ENCODE results near the gene DYRK2. TPM values are rescaled to one million over a fixed set of nuclear protein-coding genes. Genes with fewer than 3 reads are reported as not detected.

Gene DYRK2
- total RNA-seq, 2 donors from 2014 or later: 22.5 to 35.3 TPM

DNA sequence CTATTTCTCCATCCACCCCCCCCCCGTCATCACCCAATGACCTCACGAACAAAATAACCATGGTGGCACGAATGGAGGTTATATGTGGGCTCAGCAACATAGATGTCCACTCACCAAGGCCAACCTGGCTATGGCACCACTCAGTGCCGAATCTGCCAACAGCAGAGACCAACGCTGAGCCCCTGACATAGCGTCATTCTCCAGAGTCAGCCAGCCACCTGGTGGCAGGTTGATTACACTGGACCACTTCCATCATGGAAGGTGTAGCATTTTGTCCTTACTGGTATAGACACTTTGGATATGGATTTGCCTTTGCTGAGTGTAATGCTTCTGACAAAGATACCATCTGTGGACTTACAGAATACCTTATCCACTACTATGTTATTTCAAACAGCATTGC, 24.2 kb upstream of the DYRK2 start:
- no peaks in the 10 kb centered on the region for H3K27me3 ChIP-seq (replicated peaks; ENCODE audit: insufficient read depth)
- TF ChIP-seq, protein P1, sequence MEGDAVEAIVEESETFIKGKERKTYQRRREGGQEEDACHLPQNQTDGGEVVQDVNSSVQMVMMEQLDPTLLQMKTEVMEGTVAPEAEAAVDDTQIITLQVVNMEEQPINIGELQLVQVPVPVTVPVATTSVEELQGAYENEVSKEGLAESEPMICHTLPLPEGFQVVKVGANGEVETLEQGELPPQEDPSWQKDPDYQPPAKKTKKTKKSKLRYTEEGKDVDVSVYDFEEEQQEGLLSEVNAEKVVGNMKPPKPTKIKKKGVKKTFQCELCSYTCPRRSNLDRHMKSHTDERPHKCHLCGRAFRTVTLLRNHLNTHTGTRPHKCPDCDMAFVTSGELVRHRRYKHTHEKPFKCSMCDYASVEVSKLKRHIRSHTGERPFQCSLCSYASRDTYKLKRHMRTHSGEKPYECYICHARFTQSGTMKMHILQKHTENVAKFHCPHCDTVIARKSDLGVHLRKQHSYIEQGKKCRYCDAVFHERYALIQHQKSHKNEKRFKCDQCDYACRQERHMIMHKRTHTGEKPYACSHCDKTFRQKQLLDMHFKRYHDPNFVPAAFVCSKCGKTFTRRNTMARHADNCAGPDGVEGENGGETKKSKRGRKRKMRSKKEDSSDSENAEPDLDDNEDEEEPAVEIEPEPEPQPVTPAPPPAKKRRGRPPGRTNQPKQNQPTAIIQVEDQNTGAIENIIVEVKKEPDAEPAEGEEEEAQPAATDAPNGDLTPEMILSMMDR (IDR thresholded peaks at IDR 0.05): no peak
- H3K27ac ChIP-seq: no peak overlapping the region
- no peaks in the 10 kb centered on the region for H3K9me3 ChIP-seq
- ATAC-seq (ENCODE audit: insufficient number of reproducible peaks, low FRiP score, low read depth) (no peak), DNase-seq (ENCODE audit: low spot score) (no peak)
- H3K36me3 ChIP-seq: no peaks in the 10 kb centered on the region
- no peaks in the 10 kb centered on the region for H3K4me1 ChIP-seq (ENCODE audit: control insufficient read depth in 1 of 2, low read depth in 2 of 2)
- no peak overlapping the region for H3K4me3 ChIP-seq

GRCh38 chr12:67625004-67625403, 23.5 kb upstream of the DYRK2 start:
- Histone ChIP-seq H3K27ac (no peak overlapping the region), H3K36me3 (no peaks in the 10 kb centered on the region), H3K4me1 (ENCODE audit: control insufficient read depth in 1 of 2, low read depth in 2 of 2) (no peaks in the 10 kb centered on the region), H3K27me3 (replicated peaks; ENCODE audit: insufficient read depth) (no peaks in the 10 kb centered on the region), H3K9me3 (no peaks in the 10 kb centered on the region), H3K4me3 (no peak overlapping the region)
- ATAC-seq (ENCODE audit: insufficient number of reproducible peaks, low FRiP score, low read depth) (no peak), DNase-seq (ENCODE audit: low spot score) (no peak)
- TF ChIP-seq, protein P1 (IDR thresholded peaks at IDR 0.05): no peak

- Histone ChIP-seq H3K36me3 (no peaks in the 10 kb centered on the region), H3K9me3 (no peaks in the 10 kb centered on the region), H3K27ac (no peak overlapping the region), H3K27me3 (replicated peaks; ENCODE audit: insufficient read depth) (no peaks in the 10 kb centered on the region), H3K4me3 (no peak overlapping the region), H3K4me1 (ENCODE audit: control insufficient read depth in 1 of 2, low read depth in 2 of 2) (peaks cover 3 to 5% of the 10 kb centered on the region in 2 donors)
- TF ChIP-seq, protein P1 (IDR thresholded peaks at IDR 0.05): no peak
- no peak for ATAC-seq (ENCODE audit: insufficient number of reproducible peaks, low FRiP score, low read depth)
- no peak for DNase-seq (ENCODE audit: low spot score)
These were observed 22.4 kb upstream of the DYRK2 start for GRCh38 chr12:67626156-67626555.

DNA sequence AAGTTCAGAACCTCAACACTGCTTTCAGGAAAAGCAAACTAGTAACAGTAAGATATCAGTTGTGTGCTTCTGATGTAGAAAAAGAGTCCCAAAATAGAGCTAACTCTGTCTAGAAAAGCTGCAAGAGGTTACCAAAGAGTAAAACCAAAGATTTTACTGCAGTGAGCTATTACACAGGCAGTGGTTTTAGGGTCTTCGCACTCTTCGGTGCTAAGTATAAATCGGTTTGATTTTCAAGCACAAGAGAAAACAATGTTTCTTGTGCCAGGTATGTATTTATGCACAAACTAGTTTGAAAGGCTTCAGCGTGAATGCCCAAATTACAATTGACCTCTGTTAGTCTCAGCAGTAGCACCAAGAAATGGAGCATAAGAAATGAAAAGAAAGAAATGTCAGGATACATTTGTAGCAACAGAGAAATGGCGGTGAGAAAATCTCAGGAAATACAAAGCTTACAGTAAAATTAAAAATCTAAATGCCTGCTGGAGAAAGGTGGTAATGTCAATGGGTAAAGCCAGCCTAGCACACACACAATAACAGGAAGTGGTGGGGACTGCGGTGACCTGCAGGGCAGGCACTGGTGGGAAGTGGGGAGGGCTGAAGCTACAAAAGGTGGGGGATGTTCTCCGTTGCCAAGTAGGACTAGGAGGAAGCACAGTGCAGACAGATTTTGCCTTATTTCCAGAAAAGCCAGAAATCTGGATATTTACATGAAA, 18.0 kb upstream of the DYRK2 start:
- no peak for DNase-seq (ENCODE audit: low spot score)
- ATAC-seq (ENCODE audit: insufficient number of reproducible peaks, low FRiP score, low read depth): no peak
- TF ChIP-seq, protein P1 (IDR thresholded peaks at IDR 0.05): no peak
- Histone ChIP-seq H3K9me3 (no peaks in the 10 kb centered on the region), H3K27ac (no peak overlapping the region), H3K36me3 (no peaks in the 10 kb centered on the region), H3K4me3 (no peak overlapping the region), H3K27me3 (replicated peaks; ENCODE audit: insufficient read depth) (no peaks in the 10 kb centered on the region), H3K4me1 (ENCODE audit: control insufficient read depth in 1 of 2, low read depth in 2 of 2) (peaks cover 6% of the 10 kb centered on the region in 2 donors)

DNA sequence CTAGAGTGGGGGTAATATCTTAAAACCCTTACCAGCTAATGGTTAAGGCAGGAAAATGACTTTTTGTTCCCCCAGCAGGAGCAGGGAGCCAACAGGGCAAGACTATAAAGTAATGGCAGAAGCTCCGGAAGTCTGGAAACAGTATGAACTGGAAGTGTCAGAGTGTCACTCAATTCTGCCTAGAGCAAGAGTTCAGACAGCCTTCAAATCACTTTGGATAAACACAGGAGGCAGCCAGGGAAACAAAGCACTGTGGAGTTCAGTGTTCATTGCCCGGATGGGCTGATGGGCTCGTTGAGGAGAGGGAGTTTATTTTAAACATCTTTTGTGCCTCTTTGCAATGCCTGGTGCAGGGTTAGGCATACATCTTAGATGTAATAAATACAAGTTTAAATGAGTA, 16.5 kb upstream of the DYRK2 start:
- DNase-seq (ENCODE audit: low spot score) (no peak), ATAC-seq (ENCODE audit: insufficient number of reproducible peaks, low FRiP score, low read depth) (no peak)
- no peak overlapping the region for H3K27ac ChIP-seq

More for the DNA sequence above, 16.5 kb upstream of the DYRK2 start:
- Histone ChIP-seq H3K4me1 (ENCODE audit: control insufficient read depth in 1 of 2, low read depth in 2 of 2) (peaks cover 6% of the 10 kb centered on the region in 2 donors), H3K36me3 (no peaks in the 10 kb centered on the region), H3K9me3 (no peaks in the 10 kb centered on the region), H3K27me3 (replicated peaks; ENCODE audit: insufficient read depth) (no peaks in the 10 kb centered on the region), H3K4me3 (no peak overlapping the region)
- TF ChIP-seq, protein P1 (IDR thresholded peaks at IDR 0.05): no peak
